Loucy (cell line): ENCODE results near the gene B4GALT1.

Experiments used
- EZH2phosphoT487 ChIP-seq: fragments of 200-600 bp; IDR thresholded peaks from 2 replicates; pipeline ENCODE4 v1.6.1; 2018; ENCODE audit warnings: antibody characterized with exemption, mild to moderate bottlenecking, moderate library complexity, borderline replicate concordance
- TF ChIP-seq, protein P1 (sequence below): fragments of 200-600 bp; sonication (generic); conservative IDR thresholded peaks from 2 replicates; pipeline ENCODE4 v1.5.1; 2014; ENCODE audit warnings: mild to moderate bottlenecking, antibody characterized with exemption, low read length

DNA sequence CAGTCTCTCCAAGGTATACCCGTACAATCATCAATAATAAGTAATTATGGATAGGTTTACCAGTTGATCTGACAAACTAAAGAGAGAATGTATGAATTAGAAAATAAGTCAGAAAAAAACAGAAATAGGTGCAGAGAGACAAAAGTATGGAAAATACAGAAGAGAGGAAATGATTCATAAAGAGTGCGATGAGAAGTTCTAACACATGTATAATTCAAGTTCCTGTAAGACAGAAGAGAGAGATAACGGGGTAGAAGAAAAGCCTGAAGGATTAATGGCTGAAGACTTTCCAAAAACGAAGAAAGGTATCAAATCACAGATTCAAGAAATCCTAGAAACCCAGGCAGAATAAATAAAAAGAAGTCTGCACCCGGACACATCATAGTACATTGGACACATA lies 74.5 kb downstream of the B4GALT1 start:
- TF ChIP-seq EZH2phosphoT487, result no peak
- TF ChIP-seq, protein P1, sequence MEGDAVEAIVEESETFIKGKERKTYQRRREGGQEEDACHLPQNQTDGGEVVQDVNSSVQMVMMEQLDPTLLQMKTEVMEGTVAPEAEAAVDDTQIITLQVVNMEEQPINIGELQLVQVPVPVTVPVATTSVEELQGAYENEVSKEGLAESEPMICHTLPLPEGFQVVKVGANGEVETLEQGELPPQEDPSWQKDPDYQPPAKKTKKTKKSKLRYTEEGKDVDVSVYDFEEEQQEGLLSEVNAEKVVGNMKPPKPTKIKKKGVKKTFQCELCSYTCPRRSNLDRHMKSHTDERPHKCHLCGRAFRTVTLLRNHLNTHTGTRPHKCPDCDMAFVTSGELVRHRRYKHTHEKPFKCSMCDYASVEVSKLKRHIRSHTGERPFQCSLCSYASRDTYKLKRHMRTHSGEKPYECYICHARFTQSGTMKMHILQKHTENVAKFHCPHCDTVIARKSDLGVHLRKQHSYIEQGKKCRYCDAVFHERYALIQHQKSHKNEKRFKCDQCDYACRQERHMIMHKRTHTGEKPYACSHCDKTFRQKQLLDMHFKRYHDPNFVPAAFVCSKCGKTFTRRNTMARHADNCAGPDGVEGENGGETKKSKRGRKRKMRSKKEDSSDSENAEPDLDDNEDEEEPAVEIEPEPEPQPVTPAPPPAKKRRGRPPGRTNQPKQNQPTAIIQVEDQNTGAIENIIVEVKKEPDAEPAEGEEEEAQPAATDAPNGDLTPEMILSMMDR, result no peak
